Endothelial cell of umbilical vein (primary cell): ENCODE data around the gene LRP1-AS.

Experiments used
- CTCF ChIP-seq, 2 donors: IDR thresholded peaks; 1 replicate in 1 of 2; 2 replicates in 1 of 2; pipeline ENCODE4 v1.5.1; 2011; ENCODE audit warnings: low read length in 2 of 2, mild to moderate bottlenecking in 2 of 2, moderate library complexity in 2 of 2, control low read depth in 1 of 2, inconsistent platforms in 1 of 2, low read depth in 1 of 2; ENCODE audit not compliant: insufficient read depth in 1 of 2; ENCODE audit errors: extremely low read depth in 1 of 2
- EZH2 ChIP-seq: IDR thresholded peaks from 2 replicates; pipeline ENCODE4 v1.6.1; 2012; ENCODE audit warnings: borderline replicate concordance, low read depth, mild to moderate bottlenecking, moderate library complexity, low read length, inconsistent platforms; ENCODE audit not compliant: severe bottlenecking
- FOS ChIP-seq: IDR thresholded peaks from 2 replicates; pipeline ENCODE4 v1.6.1; 2011; ENCODE audit warnings: mild to moderate bottlenecking, low read length, moderate library complexity, borderline replicate concordance; ENCODE audit not compliant: insufficient read depth
- GATA2 ChIP-seq: IDR thresholded peaks from 2 replicates; pipeline ENCODE4 v1.7.0; 2011; ENCODE audit warnings: low read depth, mild to moderate bottlenecking, moderate library complexity, mixed read lengths, low read length; ENCODE audit not compliant: insufficient read length, insufficient read depth
- JUN ChIP-seq: IDR thresholded peaks from 2 replicates; pipeline ENCODE4 v1.6.1; 2011; ENCODE audit warnings: borderline replicate concordance, low read depth; ENCODE audit not compliant: insufficient read length, insufficient read depth
- MYC ChIP-seq: IDR thresholded peaks from one replicate; pipeline ENCODE4 v1.6.1; 2011; ENCODE audit warnings: mild to moderate bottlenecking, low read depth, low read length
- POLR2A ChIP-seq: IDR thresholded peaks from 2 replicates; pipeline ENCODE4 v1.6.1; 2012; ENCODE audit warnings: low read depth, mild to moderate bottlenecking, control low read depth, low read length
- POLR2AphosphoS5 ChIP-seq: IDR thresholded peaks from 2 replicates; pipeline ENCODE4 v1.6.1; 2012; ENCODE audit warnings: low read depth, mild to moderate bottlenecking, control low read depth, low read length, moderate library complexity; ENCODE audit not compliant: insufficient read depth
- TF ChIP-seq, protein P1 (sequence below): IDR thresholded peaks from 2 replicates; pipeline ENCODE4 v1.6.1; 2011; ENCODE audit not compliant: insufficient read depth, insufficient read length

GRCh38 chr12:57194253-57194652, 46.8 kb upstream of the LRP1-AS start:
- TF ChIP-seq CTCF (IDR thresholded peaks at IDR 0.05; ENCODE audit: extremely low read depth in 1 of 2, insufficient read depth in 1 of 2, low read depth in 1 of 2, low read length in 2 of 2): no peak
- TF ChIP-seq POLR2A: no peak
- no peak for TF ChIP-seq POLR2AphosphoS5
- TF ChIP-seq EZH2: no peak
- TF ChIP-seq JUN: no peak
- TF ChIP-seq, protein P1, sequence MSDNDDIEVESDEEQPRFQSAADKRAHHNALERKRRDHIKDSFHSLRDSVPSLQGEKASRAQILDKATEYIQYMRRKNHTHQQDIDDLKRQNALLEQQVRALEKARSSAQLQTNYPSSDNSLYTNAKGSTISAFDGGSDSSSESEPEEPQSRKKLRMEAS: no peak
- TF ChIP-seq GATA2: no peak
- TF ChIP-seq FOS: no peak
- no peak for TF ChIP-seq MYC
